GM10248 (cell line): ENCODE results near the gene KLHL3.
"Not testable (repeated sequence)": the region's sequence is repeated elsewhere in the genome, so short reads cannot be mapped to it uniquely, and the experiment has no call there.

Source experiments
- CTCF ChIA-PET: fragments of 300-600 bp; sonication (Branson Sonifier 250); formaldehyde crosslinking; extraction: SDS; loops from one replicate; lab custom pipeline; 2021; ENCODE audit warnings: antibody characterized with exemption; lab: Yijun Ruan, JAX
- POLR2A ChIA-PET: fragments of 350-650 bp; sonication (Branson Sonifier 250); formaldehyde crosslinking; extraction: SDS; loops from one replicate; lab custom pipeline; 2020; ENCODE audit warnings: antibody characterized with exemption; lab: Yijun Ruan, JAX
- DNase-seq: peaks from one replicate; pipeline ENCODE4 v3.0.0; 2012; ENCODE audit errors: extremely low spot score
- TF ChIP-seq, protein P1 (sequence below): IDR thresholded peaks from 2 replicates; pipeline ENCODE4 v1.5.1; 2012; ENCODE audit warnings: mild to moderate bottlenecking, low read depth; ENCODE audit errors: extremely low read depth, missing control alignments, control extremely low read depth

KLHL3 gene, protein sequence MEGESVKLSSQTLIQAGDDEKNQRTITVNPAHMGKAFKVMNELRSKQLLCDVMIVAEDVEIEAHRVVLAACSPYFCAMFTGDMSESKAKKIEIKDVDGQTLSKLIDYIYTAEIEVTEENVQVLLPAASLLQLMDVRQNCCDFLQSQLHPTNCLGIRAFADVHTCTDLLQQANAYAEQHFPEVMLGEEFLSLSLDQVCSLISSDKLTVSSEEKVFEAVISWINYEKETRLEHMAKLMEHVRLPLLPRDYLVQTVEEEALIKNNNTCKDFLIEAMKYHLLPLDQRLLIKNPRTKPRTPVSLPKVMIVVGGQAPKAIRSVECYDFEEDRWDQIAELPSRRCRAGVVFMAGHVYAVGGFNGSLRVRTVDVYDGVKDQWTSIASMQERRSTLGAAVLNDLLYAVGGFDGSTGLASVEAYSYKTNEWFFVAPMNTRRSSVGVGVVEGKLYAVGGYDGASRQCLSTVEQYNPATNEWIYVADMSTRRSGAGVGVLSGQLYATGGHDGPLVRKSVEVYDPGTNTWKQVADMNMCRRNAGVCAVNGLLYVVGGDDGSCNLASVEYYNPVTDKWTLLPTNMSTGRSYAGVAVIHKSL

DNA sequence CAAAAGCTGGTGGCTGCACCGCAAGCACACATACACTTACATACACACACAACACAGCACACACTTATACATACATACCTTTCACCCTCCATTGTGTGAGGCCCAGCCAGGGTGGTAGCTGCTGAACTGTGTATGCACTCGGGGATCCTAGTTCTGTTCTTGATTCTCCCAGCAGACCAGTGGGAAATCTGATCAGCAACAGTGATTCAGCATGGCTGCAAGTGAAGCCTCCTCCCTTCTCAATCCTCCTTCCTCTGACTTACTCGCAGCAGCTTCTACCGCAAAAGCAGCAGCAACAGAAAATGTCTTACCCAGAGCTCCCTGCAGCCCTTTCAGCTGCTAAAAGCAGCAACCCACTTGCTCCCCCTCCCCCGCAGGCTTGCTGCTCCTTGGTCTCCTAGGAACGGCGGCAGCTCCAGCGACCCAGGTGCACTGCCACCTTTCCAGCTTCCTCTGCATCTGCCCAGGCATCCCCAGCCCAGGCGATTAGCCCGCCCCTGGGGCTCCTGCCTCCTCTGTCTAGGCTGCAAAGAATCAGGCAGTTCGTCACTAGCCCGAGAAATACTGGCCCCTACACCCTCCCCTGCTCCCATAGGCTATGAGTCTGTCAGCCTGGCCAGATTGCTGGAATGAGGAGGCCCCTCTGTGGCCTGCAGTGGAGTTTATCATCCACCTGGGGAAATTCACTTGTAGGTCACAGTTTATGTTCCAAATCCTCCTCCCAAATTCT lies at the start of gene KLHL3:
Gene KLHL3, minus strand, starts transcription at position 535 of the 730 bp plus-strand sequence. Its CDS starts 443 bp downstream, at position 92.
- TF ChIP-seq, protein P1, sequence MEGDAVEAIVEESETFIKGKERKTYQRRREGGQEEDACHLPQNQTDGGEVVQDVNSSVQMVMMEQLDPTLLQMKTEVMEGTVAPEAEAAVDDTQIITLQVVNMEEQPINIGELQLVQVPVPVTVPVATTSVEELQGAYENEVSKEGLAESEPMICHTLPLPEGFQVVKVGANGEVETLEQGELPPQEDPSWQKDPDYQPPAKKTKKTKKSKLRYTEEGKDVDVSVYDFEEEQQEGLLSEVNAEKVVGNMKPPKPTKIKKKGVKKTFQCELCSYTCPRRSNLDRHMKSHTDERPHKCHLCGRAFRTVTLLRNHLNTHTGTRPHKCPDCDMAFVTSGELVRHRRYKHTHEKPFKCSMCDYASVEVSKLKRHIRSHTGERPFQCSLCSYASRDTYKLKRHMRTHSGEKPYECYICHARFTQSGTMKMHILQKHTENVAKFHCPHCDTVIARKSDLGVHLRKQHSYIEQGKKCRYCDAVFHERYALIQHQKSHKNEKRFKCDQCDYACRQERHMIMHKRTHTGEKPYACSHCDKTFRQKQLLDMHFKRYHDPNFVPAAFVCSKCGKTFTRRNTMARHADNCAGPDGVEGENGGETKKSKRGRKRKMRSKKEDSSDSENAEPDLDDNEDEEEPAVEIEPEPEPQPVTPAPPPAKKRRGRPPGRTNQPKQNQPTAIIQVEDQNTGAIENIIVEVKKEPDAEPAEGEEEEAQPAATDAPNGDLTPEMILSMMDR, result peak; percentile 36
- DNase-seq, result peak; percentile 58
- ChIA-PET POLR2A (interaction anchor here (0.7 kb wide), 1 partner anchor 17 kb away, joined by 3 read pairs; no protein-coding TSS in a partner anchor), CTCF (interaction anchor here (0.9 to 10.9 kb wide), 16 partner anchors 9 to 107 kb away, joined by 3 to 292 read pairs (median 5); partner anchors contain the start of gene HNRNPA0)

DNA sequence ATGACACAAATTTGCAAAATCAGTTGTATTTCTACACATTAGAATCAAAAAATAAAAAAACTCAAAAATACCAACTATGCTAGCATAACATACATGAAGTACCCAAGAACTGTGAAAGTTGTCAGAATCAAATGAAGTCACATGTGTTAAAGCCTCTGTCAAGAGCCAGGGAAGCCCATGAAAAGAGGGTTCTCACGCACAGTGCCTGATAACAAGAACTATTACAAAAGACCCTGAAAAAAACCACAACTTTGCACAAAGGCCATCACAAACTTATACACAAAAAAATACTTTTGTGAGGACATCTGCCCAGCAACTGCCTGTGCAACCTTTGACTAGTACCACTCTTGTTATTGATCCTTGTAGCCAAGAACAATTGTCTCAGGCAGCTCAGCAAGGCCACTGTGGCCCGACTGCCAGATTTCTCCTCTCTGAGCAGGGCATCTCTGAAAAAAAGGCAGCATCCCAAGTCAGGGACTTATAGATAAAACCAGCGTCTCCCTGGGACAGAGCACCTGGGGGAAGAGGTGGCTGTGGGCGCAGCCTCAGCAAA lies 47.2 kb upstream of the KLHL3 start:
- TF ChIP-seq, protein P1, result no peak
- no peak for DNase-seq
- ChIA-PET CTCF (interaction anchor here (0.8 to 1.4 kb wide), 2 partner anchors 106 to 286 kb away, joined by 3 read pairs; partner anchors contain the start of gene PKD2L2), POLR2A (no interaction called here)

- TF ChIP-seq, protein P1, result no peak
- CTCF ChIA-PET, result interaction anchor here (1.0 to 4.4 kb wide), 5 partner anchors 17 to 286 kb away, joined by 3 to 64 read pairs (median 5); partner anchors contain the start of gene PKD2L2
- POLR2A ChIA-PET, result no interaction called here
- DNase-seq, result no peak
Measured at GRCh38 chr5:137782055-137782454, 46.2 kb upstream of the KLHL3 start.

DNA sequence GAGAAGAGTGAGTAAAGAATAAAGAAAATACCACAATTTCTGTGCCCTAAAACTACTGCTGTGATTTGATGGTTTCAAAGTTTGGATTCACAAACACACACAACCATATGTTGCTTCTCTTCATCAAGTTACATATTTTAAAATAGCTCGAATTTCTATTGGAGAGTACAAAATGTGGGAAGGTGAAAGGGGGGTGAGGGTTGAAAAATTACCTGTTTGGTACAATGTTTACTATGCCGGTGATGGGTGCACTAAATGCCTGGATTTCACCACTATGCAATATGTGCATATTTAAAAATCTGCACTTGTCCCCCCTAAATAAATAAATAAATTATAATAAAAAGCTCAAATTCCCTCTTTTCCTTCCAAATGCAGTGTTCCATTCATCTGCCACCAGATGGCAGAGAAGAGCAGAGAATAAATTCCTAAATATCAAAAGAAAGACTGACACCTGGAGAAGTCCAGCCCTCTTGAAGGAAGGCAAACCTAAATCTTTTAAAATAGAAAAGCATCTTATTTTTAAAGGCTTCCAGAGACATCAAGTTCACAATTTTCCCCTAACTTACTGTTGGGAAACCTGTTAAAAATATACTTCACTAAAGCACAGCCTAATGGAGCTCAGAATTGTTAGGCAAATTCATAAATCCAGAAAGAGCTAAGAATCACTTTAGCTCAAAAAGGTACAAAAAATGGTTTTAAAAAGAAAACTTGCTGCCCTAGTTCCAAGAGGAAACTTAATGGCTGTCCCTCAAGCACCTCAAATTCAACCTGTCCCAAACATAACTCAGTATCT lies 43.1 kb upstream of the KLHL3 start:
- peak; percentile 27 for DNase-seq
- POLR2A ChIA-PET, result no interaction called here

GRCh38 chr5:137767937-137768336 lies 32.0 kb upstream of the KLHL3 start:
- POLR2A ChIA-PET, result not testable (repeated sequence)

More for the DNA sequence above, 43.1 kb upstream of the KLHL3 start:
- CTCF ChIA-PET, result interaction anchor here (0.6 to 4.5 kb wide), 80 partner anchors 9 to 394 kb away, joined by 3 to 64 read pairs (median 5); partner anchors contain the start of genes FAM13B, HNRNPA0, KLHL3 and PKD2L2
- TF ChIP-seq, protein P1, result peak; percentile 58

DNA sequence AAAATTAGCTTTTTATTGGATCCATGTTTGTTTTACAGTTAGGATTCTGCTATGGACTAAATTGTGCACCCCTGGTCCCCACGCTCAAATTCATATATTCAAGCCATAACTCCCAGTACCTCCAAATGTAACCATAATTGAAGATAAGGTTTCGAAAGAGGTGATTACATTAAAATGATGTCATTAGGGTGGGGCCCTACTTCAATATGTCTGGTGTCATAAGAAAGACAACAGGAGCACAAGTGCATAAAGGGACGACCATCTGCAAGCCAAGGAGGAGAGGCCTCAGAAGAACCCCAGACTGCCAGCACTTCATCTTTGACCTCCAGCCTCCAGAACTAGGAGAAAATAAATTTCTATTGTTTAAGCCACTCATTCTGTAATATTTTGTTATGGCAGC lies 25.7 kb upstream of the KLHL3 start:
- ChIA-PET CTCF (interaction anchor here (1.1 to 7.7 kb wide), 3 partner anchors 10 to 61 kb away, joined by 3 to 64 read pairs (median 8); no protein-coding TSS in a partner anchor), POLR2A (interaction anchor here (0.6 kb wide), 1 partner anchor 704 kb away, joined by 3 read pairs; no protein-coding TSS in a partner anchor)
- TF ChIP-seq, protein P1, result no peak
- DNase-seq, result no peak

More at GRCh38 chr5:137767937-137768336, 32.0 kb upstream of the KLHL3 start:
- CTCF ChIA-PET, result interaction anchor here (1.4 kb wide), 1 partner anchor 11 kb away, joined by 13 read pairs; no protein-coding TSS in a partner anchor
- not testable (repeated sequence) for DNase-seq
